NCI-H526 (cell line): ENCODE data around the gene PAIP2.
"Not testable (repeated sequence)": the region's sequence is repeated elsewhere in the genome, so short reads cannot be mapped to it uniquely, and the experiment has no call there.

Experiments used
- DNase-seq, 2 experiments: peaks; one replicate each; lab custom pipeline; 2025; lab: John Stamatoyannopoulos, UW

Gene PAIP2

GRCh38 chr5:139341689-139342422, at the start of gene PAIP2:
Gene PAIP2 (plus strand): TSS chr5:139341854. CDS start chr5:139363785, 21,931 bp downstream.
- DNase-seq: peak; percentile 99 to 100

- no peak for DNase-seq
Observed at GRCh38 chr5:139293202-139293506, 48.5 kb upstream of the PAIP2 start.

- DNase-seq: peak; percentile 98 to 99
Observed at GRCh38 chr5:139293507-139294373, 47.9 kb upstream of the PAIP2 start, which contains the start of gene MATR3. Gene MATR3 (plus strand): TSS chr5:139293740. CDS start chr5:139307416, 13,676 bp downstream.

GRCh38 chr5:139294374-139295165, 47.1 kb upstream of the PAIP2 start:
- peak; percentile 83 to 92 for DNase-seq

- peak in 1 of 2 experiments; percentile 26 for DNase-seq
Observed at GRCh38 chr5:139295346-139296057, 46.2 kb upstream of the PAIP2 start.

GRCh38 chr5:139296198-139296597, 45.5 kb upstream of the PAIP2 start:
- no peak for DNase-seq

GRCh38 chr5:139296862-139297326, 44.8 kb upstream of the PAIP2 start:
- DNase-seq: no peak

GRCh38 chr5:139297439-139298133, 44.1 kb upstream of the PAIP2 start:
- no peak for DNase-seq

GRCh38 chr5:139298242-139298641, 43.4 kb upstream of the PAIP2 start:
- no peak for DNase-seq

GRCh38 chr5:139299486-139299885, 42.2 kb upstream of the PAIP2 start:
- DNase-seq: no peak

- DNase-seq: no peak
Observed at GRCh38 chr5:139301808-139302499, 39.7 kb upstream of the PAIP2 start.

- no peak for DNase-seq
Observed at GRCh38 chr5:139304391-139305324, 37.0 kb upstream of the PAIP2 start.

GRCh38 chr5:139306197-139306596, 35.5 kb upstream of the PAIP2 start:
- no peak for DNase-seq

GRCh38 chr5:139306628-139307379, 34.9 kb upstream of the PAIP2 start:
- no peak for DNase-seq

- no peak for DNase-seq
Observed at GRCh38 chr5:139308797-139309196, 32.9 kb upstream of the PAIP2 start.

- DNase-seq: not testable (repeated sequence)
Observed at GRCh38 chr5:139310715-139311186, 30.9 kb upstream of the PAIP2 start.

GRCh38 chr5:139312075-139312474, 29.6 kb upstream of the PAIP2 start:
- no peak for DNase-seq

GRCh38 chr5:139314276-139314675, 27.4 kb upstream of the PAIP2 start:
- DNase-seq: no peak
